8988T (cell line): Measurements from ENCODE around the gene KLHL17.
"Not testable (repeated sequence)": the region's sequence is repeated elsewhere in the genome, so short reads cannot be mapped to it uniquely, and the experiment has no call there.

Source experiments
- DNase-seq: peaks from one replicate; pipeline ENCODE4 v3.0.0; 2011

KLHL17 gene

GRCh38 chr1:1003618-1004419 lies 43.4 kb downstream of the KLHL17 start:
- DNase-seq, result no peak

GRCh38 chr1:1004420-1004779 lies 44.0 kb downstream of the KLHL17 start:
- no peak for DNase-seq

GRCh38 chr1:1004780-1005697 lies 44.7 kb downstream of the KLHL17 start:
- DNase-seq, result no peak

- DNase-seq, result no peak
Measured at GRCh38 chr1:1005774-1006304, 45.5 kb downstream of the KLHL17 start.

- DNase-seq, result no peak
Measured at GRCh38 chr1:1006305-1007159, 46.1 kb downstream of the KLHL17 start.

GRCh38 chr1:1010131-1010530 lies 49.7 kb downstream of the KLHL17 start:
- DNase-seq, result not testable (repeated sequence)

GRCh38 chr1:1011396-1011949 lies 51.1 kb downstream of the KLHL17 start:
- no peak for DNase-seq

GRCh38 chr1:1012736-1013104 lies 52.3 kb downstream of the KLHL17 start:
- not testable (repeated sequence) for DNase-seq

GRCh38 chr1:1013105-1013921 lies 52.9 kb downstream of the KLHL17 start, which contains the start of gene ISG15:
Gene ISG15 (plus strand): TSS chr1:1013497. CDS start chr1:1013574, 77 bp downstream.
- no peak for DNase-seq

GRCh38 chr1:1013922-1014648 lies 53.7 kb downstream of the KLHL17 start:
- DNase-seq, result no peak

GRCh38 chr1:1014799-1015681 lies 54.7 kb downstream of the KLHL17 start:
- no peak for DNase-seq
